Measurements from ENCODE around the gene UBALD2.

DNA sequence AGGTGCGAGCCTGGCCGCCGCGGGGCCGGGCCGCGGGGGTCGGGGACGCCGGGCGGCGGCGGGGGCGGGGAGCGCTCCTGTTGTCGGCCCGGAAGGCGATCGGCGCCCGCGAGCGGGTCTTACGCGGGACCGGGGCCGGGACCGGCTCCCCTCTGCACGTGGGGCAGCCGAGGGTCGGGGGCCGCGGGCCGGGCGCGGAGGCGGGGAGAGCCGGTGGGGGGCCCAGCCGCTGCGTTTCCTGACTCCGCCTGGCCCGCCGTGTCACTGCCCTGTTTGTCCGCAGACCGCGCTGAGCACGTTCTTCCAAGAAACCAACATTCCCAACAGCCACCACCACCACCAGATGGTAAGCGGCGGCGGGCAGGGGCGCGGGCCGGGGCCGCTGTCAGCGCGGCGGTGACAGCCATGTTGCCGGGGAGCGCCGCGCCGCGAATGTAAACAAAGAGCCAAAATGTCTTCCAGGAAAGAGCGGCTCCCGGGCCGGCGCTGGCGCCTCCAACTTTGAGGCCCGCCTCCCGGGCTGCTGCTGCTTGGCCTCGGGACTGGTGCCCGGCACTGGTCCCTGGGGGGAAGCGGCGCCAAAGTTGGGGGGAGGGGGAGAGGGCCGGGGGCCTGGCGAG is 586 bp downstream of the UBALD2 start:
- TF ChIP-seq, protein P1, sequence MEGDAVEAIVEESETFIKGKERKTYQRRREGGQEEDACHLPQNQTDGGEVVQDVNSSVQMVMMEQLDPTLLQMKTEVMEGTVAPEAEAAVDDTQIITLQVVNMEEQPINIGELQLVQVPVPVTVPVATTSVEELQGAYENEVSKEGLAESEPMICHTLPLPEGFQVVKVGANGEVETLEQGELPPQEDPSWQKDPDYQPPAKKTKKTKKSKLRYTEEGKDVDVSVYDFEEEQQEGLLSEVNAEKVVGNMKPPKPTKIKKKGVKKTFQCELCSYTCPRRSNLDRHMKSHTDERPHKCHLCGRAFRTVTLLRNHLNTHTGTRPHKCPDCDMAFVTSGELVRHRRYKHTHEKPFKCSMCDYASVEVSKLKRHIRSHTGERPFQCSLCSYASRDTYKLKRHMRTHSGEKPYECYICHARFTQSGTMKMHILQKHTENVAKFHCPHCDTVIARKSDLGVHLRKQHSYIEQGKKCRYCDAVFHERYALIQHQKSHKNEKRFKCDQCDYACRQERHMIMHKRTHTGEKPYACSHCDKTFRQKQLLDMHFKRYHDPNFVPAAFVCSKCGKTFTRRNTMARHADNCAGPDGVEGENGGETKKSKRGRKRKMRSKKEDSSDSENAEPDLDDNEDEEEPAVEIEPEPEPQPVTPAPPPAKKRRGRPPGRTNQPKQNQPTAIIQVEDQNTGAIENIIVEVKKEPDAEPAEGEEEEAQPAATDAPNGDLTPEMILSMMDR (IDR thresholded peaks at IDR 0.05; ENCODE audit: low read length): no peak
- TF ChIP-seq EZH2 (optimal IDR thresholded peaks at IDR 0.05; ENCODE audit: low read depth, low read length): no peak
